Measurements from ENCODE around the gene YPEL4.

YPEL4 gene

DNA sequence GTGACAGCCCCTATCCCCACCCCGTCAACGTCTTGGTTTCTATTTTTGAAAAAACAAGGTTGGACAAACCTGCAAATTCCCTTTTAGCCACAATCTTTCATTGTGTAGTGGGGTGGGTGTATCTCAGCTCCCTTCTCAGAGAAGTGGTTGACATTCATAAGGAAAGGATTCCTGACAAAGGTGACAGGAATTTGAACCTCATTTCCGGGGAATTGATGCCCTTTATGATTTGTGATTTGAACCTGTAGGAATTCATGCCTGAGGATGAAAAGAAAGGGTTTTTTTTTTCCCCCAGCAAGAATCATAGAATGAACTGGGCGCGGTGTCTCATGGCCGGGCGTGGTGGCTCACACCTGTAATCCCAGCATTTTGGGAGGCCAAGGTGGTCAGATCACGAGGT lies 14.5 kb downstream of the YPEL4 start:
- no peak overlapping the region for H3K27ac ChIP-seq (ENCODE audit: poor library complexity, severe bottlenecking)
- no peak overlapping the region for H3K4me3 ChIP-seq (ENCODE audit: severe bottlenecking)
- no peaks in the 10 kb centered on the region for H3K27me3 ChIP-seq (ENCODE audit: insufficient read depth, poor library complexity, severe bottlenecking)
- DNase-seq (ENCODE audit: low spot score) (no peak), ATAC-seq (ENCODE audit: low read depth) (no peak)
- H3K9me3 ChIP-seq (ENCODE audit: severe bottlenecking), result no peaks in the 10 kb centered on the region
- peaks cover 7% of the 10 kb centered on the region for H3K4me1 ChIP-seq (ENCODE audit: insufficient read depth, poor library complexity, severe bottlenecking)
- TF ChIP-seq, protein P1, sequence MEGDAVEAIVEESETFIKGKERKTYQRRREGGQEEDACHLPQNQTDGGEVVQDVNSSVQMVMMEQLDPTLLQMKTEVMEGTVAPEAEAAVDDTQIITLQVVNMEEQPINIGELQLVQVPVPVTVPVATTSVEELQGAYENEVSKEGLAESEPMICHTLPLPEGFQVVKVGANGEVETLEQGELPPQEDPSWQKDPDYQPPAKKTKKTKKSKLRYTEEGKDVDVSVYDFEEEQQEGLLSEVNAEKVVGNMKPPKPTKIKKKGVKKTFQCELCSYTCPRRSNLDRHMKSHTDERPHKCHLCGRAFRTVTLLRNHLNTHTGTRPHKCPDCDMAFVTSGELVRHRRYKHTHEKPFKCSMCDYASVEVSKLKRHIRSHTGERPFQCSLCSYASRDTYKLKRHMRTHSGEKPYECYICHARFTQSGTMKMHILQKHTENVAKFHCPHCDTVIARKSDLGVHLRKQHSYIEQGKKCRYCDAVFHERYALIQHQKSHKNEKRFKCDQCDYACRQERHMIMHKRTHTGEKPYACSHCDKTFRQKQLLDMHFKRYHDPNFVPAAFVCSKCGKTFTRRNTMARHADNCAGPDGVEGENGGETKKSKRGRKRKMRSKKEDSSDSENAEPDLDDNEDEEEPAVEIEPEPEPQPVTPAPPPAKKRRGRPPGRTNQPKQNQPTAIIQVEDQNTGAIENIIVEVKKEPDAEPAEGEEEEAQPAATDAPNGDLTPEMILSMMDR (IDR thresholded peaks at IDR 0.05; ENCODE audit: poor library complexity, severe bottlenecking), result no peak
- H3K36me3 ChIP-seq (ENCODE audit: low read depth), result no peaks in the 10 kb centered on the region; the same call in 1 of the 2 replicates

- no peaks in the 10 kb centered on the region for H3K9me3 ChIP-seq (ENCODE audit: severe bottlenecking)
- TF ChIP-seq, protein P1 (IDR thresholded peaks at IDR 0.05; ENCODE audit: poor library complexity, severe bottlenecking), result no peak
- no peaks in the 10 kb centered on the region for H3K36me3 ChIP-seq (ENCODE audit: low read depth)
- DNase-seq (ENCODE audit: low spot score) (no peak), ATAC-seq (ENCODE audit: low read depth) (no peak)
- H3K4me1 ChIP-seq (ENCODE audit: insufficient read depth, poor library complexity, severe bottlenecking), result peaks cover 7% of the 10 kb centered on the region
- no peak overlapping the region for H3K27ac ChIP-seq (ENCODE audit: poor library complexity, severe bottlenecking)
- H3K4me3 ChIP-seq (ENCODE audit: severe bottlenecking), result no peak overlapping the region
- no peaks in the 10 kb centered on the region for H3K27me3 ChIP-seq (ENCODE audit: insufficient read depth, poor library complexity, severe bottlenecking)
These were observed 15.4 kb downstream of the YPEL4 start for GRCh38 chr11:57634311-57634710.

GRCh38 chr11:57633394-57634070 lies 16.2 kb downstream of the YPEL4 start:
- no peak for DNase-seq (ENCODE audit: low spot score)
- TF ChIP-seq, protein P1 (IDR thresholded peaks at IDR 0.05; ENCODE audit: poor library complexity, severe bottlenecking), result no peak

DNA sequence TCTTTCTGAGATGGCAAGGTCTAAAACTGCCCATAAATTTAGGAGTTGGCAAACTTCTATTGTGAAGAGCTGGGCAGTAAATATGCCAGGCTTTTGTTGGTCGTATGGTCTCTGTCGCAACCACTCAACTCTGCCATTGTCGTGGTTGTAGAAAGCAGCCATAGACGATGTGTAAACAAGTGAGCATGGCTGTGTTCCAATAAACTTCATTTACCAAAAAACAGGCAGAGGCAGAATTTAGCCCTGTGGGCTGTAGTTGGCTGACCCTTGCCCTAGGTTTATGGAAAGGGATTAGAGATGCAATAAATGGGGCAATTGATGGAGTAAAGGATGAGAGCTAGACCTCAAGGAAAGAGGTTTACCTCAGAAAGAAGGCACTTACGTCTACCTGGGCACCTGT lies 17.6 kb downstream of the YPEL4 start:
- DNase-seq (ENCODE audit: low spot score), result no peak
- no peaks in the 10 kb centered on the region for H3K4me1 ChIP-seq (ENCODE audit: insufficient read depth, poor library complexity, severe bottlenecking)
- no peaks in the 10 kb centered on the region for H3K9me3 ChIP-seq (ENCODE audit: severe bottlenecking)
- ATAC-seq (ENCODE audit: low read depth), result no peak
- no peak overlapping the region for H3K4me3 ChIP-seq (ENCODE audit: severe bottlenecking)
- TF ChIP-seq, protein P1 (IDR thresholded peaks at IDR 0.05; ENCODE audit: poor library complexity, severe bottlenecking), result no peak
- H3K27ac ChIP-seq (ENCODE audit: poor library complexity, severe bottlenecking), result no peak overlapping the region
- H3K27me3 ChIP-seq (ENCODE audit: insufficient read depth, poor library complexity, severe bottlenecking), result no peaks in the 10 kb centered on the region
- H3K36me3 ChIP-seq (ENCODE audit: low read depth), result no peaks in the 10 kb centered on the region

More at GRCh38 chr11:57633394-57634070, 16.2 kb downstream of the YPEL4 start:
- H3K27ac ChIP-seq (ENCODE audit: poor library complexity, severe bottlenecking), result no peak overlapping the region
- H3K4me1 ChIP-seq (ENCODE audit: insufficient read depth, poor library complexity, severe bottlenecking), result peaks cover 7% of the 10 kb centered on the region
- no peaks in the 10 kb centered on the region for H3K36me3 ChIP-seq (ENCODE audit: low read depth)
- no peaks in the 10 kb centered on the region for H3K9me3 ChIP-seq (ENCODE audit: severe bottlenecking)
- ATAC-seq (ENCODE audit: low read depth), result no peak
- no peaks in the 10 kb centered on the region for H3K27me3 ChIP-seq (ENCODE audit: insufficient read depth, poor library complexity, severe bottlenecking)
- H3K4me3 ChIP-seq (ENCODE audit: severe bottlenecking), result no peak overlapping the region

GRCh38 chr11:57630171-57630570 lies 19.5 kb downstream of the YPEL4 start:
- Histone ChIP-seq H3K36me3 (ENCODE audit: low read depth) (no peaks in the 10 kb centered on the region), H3K9me3 (ENCODE audit: severe bottlenecking) (no peaks in the 10 kb centered on the region), H3K27me3 (ENCODE audit: insufficient read depth, poor library complexity, severe bottlenecking) (no peaks in the 10 kb centered on the region), H3K4me3 (ENCODE audit: severe bottlenecking) (no peak overlapping the region), H3K4me1 (ENCODE audit: insufficient read depth, poor library complexity, severe bottlenecking) (no peaks in the 10 kb centered on the region), H3K27ac (ENCODE audit: poor library complexity, severe bottlenecking) (no peak overlapping the region)
- TF ChIP-seq, protein P1 (IDR thresholded peaks at IDR 0.05; ENCODE audit: poor library complexity, severe bottlenecking), result no peak
- ATAC-seq (ENCODE audit: low read depth) (no peak), DNase-seq (ENCODE audit: low spot score) (no peak)

Data from RWPE2 (cell line).